Retinal pigment epithelial cell (primary cell): ENCODE results near the gene HS3ST5.
"Not testable (repeated sequence)": the region's sequence is repeated elsewhere in the genome, so short reads cannot be mapped to it uniquely, and the experiment has no call there.

ENCODE experiments used
- DNase-seq: peaks from one replicate; pipeline ENCODE4 v3.0.0-alpha.2; 2010; ENCODE audit warnings: low read depth
- H3K4me3 ChIP-seq: 2 replicates; pipeline ENCODE4 v1.5.1; 2011; ENCODE audit warnings: mild to moderate bottlenecking, low read length, control low read depth, moderate library complexity
- TF ChIP-seq, protein P1 (sequence below): conservative IDR thresholded peaks from 2 replicates; pipeline ENCODE4 v1.5.1; 2011; ENCODE audit warnings: low read depth, low read length, control low read depth, inconsistent platforms

Gene HS3ST5

DNA sequence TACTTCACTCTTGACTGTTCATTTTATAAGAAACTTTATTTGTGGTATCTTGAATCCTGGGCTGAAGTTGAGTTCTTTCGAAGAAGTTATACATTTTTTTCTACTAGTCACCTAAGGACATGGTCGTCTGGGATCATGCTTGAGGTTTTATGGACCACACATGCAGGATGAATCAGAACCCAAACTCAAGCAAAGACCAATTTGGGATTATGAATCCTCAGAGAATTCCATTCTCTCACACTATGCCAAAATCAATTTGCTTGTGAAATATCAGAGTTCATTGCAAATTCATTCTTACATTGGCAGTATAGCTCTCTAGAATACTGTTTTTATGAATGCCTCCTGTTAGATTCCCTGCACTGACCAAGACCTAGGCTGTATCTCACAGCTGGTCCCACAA, 257.6 kb downstream of the HS3ST5 start:
- DNase-seq = no peak
- H3K4me3 ChIP-seq = no peak overlapping the region
- TF ChIP-seq, protein P1, sequence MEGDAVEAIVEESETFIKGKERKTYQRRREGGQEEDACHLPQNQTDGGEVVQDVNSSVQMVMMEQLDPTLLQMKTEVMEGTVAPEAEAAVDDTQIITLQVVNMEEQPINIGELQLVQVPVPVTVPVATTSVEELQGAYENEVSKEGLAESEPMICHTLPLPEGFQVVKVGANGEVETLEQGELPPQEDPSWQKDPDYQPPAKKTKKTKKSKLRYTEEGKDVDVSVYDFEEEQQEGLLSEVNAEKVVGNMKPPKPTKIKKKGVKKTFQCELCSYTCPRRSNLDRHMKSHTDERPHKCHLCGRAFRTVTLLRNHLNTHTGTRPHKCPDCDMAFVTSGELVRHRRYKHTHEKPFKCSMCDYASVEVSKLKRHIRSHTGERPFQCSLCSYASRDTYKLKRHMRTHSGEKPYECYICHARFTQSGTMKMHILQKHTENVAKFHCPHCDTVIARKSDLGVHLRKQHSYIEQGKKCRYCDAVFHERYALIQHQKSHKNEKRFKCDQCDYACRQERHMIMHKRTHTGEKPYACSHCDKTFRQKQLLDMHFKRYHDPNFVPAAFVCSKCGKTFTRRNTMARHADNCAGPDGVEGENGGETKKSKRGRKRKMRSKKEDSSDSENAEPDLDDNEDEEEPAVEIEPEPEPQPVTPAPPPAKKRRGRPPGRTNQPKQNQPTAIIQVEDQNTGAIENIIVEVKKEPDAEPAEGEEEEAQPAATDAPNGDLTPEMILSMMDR = no peak

DNA sequence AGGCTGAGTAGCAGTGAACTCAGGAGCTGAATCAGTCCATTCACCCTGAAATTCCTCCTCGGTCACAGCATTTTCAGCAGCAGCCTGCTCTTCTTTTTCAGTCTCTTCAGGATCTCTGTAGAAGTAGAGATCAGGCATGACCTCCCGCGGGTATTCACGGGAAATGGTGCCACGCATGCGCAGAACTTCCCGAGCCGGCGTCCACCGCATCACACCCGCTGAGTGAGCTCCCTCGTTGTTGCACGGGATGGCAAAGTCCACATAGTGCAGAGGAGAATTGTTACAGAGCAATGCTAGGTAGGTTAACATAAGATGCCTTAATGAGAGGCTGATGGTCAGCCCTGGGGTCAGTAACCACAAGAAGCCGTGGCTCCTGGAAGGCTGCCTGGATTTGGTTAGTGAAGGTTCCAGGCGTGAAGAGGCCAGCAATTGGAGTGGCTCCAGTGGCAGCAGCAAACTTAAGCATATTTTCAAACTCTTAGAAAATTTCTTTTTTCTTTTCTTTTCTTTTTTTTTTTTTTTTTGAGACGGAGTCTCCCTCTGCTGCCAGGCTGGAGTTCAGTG, 258.4 kb downstream of the HS3ST5 start:
- TF ChIP-seq, protein P1 = no peak
- no peak for DNase-seq

DNA sequence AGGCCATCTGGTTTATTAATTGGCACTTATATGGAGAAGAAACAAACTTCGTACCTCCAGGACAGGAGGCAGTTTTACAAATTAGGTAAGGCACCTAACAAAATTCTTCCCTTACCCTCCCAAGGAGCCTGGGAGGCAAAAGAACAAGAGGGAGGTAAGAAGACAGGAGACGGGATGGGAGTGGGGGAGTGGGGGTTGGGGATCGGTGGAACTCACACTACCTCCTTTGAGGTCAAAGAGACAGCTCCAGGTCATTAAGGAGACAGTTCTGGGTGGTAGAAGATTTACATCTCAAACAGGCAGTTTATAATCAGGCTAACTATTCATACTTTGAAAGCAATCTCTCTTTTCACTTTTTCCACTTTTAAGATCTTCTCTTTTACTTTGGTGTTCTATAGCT, 259.6 kb downstream of the HS3ST5 start:
- TF ChIP-seq, protein P1 = no peak
- no peak overlapping the region for H3K4me3 ChIP-seq
- no peak for DNase-seq

More for the DNA sequence above, 258.4 kb downstream of the HS3ST5 start:
- no peak overlapping the region for H3K4me3 ChIP-seq

DNA sequence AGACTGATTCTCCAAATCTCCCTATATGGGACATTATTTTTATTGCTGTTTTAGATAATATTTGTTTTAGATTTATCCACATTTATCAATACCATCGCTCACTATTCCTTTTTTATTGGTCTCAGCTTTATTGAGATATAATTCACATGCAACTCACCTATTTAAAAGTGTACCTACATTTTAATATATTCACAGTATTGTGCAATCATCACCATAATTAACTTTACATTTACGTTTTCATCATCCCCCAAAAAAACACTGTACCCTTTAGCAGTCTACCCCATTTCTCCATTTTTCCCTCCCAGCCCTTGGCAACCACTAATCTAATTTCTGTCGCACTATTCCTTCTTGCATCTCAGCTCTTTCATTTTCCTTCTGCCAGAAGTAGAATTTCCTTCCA, 261.1 kb downstream of the HS3ST5 start:
- H3K4me3 ChIP-seq = no peak overlapping the region
- no peak for DNase-seq
- TF ChIP-seq, protein P1 = no peak

DNA sequence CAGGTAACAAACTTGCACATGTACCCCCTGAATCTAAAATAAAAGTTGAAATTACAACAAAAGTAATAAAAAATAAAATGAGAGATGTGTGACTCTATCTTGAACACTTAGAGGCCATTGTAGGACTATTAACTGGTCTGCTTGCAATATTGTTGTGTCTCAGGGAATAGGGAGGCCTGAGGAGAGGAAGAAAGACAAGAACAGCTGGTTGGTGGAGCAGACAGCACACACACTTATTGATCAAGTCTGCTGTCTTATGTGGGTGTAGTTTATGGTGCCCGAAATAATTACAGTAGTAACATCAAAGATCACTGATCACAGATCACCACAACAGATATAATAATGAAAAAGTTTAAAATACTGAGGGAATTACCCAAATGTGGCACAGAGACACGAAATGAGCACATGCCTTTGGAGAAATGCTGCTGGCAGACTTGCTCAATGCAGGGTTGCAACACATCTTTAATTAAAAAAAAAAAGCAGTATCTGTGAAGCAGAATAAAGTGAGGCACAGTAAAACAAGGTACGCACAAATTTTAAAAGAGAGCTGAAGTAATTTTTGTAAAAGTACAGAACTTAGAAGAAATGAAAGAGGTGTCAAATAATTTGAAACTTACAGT, 261.8 kb downstream of the HS3ST5 start:
- DNase-seq = no peak
- H3K4me3 ChIP-seq = no peak overlapping the region
- TF ChIP-seq, protein P1 = no peak

DNA sequence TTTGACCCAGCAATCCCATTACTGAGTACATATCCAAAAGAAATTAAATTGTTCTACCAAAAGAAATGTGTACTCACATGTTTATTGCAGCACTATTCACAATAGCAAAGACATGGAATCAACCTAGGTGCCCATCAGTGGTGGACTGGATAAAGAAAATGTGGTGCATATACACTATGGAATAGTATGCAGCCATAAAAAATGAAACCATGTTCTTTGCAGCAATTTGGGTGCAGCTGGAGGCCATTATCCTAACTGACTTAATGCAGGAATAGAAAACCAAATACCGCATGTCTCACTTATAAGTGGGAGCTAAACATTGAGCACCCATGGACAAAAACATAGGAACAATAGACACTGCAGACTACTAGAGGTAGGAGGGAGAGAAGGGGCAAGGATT, 262.4 kb downstream of the HS3ST5 start:
- H3K4me3 ChIP-seq, DNase-seq: not testable (repeated sequence)

DNA sequence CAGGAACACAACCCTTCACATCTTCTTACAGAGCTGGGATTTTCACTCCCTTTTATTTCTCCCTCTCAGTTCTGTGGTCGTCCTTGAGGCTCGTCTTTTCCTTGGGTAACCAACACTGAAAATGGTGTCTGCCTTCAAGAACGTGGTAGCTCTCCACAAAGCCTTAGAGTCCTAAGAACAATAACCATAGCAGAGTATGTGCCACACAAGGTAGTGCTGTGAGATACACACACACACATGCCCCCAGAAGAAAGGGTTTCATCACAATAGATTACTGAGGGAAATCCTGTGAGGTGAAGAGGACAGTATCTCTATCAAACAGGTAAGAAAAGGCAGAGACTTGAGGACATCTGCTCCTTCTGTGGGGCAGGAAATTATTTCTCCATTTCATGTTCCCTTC, 267.0 kb downstream of the HS3ST5 start:
- TF ChIP-seq, protein P1 = no peak
- DNase-seq = no peak
- no peak overlapping the region for H3K4me3 ChIP-seq
